ENCODE measurements around the gene SETDB1. TPM values are rescaled to one million over a fixed set of nuclear protein-coding genes. Genes with fewer than 3 reads are reported as not detected.

Gene SETDB1
- total RNA-seq, 4 donors from 2014 or later: 23.5 to 38.1 (median 32.8) TPM

DNA sequence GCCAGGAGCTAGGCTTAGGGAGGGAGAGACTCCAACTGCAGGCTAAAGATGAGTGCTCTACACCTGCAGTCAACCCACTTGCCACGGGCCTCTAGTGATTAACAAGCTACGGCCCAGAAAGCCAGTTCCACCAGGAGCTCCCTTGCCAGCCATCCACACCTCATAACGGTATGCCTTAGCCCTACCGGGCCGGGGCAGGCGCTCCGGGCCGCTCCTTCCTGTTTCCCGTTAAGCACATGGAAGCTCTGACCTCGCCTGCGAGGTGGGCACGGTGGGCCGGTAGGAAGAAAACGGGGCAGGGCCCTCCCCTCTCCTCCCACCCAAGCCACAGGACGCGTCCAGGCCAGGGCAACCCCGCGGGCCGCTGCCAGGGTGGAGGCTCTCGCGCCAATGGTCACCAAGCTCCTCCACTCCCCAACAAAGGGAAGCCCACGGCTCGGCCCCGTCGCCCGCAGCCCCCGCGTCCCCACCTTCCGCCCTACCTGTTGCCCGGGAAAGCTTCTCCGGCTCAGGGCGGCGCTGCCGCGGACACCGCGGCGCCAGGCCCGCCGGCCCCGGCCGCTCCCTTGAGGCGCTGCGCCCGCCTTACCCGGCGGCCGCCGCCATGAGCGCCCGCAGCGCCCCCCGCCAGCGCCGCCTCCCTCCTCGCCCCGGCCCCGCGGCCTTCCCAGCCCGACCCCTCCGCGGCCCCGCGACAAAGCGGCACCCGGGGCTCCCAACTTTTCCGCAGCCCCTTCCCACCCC lies 47.8 kb downstream of the SETDB1 start:
- peak overlapping the region; percentile 69 for H3K4me3 ChIP-seq (ENCODE audit: low read depth, poor library complexity, severe bottlenecking)
- DNase-seq (ENCODE audit: low spot score in 2 of 2): no peak
- intact Hi-C loops (cut with DNase I; ENCODE audit: low total_unique reads): no loop called here
- TF ChIP-seq, protein P1, sequence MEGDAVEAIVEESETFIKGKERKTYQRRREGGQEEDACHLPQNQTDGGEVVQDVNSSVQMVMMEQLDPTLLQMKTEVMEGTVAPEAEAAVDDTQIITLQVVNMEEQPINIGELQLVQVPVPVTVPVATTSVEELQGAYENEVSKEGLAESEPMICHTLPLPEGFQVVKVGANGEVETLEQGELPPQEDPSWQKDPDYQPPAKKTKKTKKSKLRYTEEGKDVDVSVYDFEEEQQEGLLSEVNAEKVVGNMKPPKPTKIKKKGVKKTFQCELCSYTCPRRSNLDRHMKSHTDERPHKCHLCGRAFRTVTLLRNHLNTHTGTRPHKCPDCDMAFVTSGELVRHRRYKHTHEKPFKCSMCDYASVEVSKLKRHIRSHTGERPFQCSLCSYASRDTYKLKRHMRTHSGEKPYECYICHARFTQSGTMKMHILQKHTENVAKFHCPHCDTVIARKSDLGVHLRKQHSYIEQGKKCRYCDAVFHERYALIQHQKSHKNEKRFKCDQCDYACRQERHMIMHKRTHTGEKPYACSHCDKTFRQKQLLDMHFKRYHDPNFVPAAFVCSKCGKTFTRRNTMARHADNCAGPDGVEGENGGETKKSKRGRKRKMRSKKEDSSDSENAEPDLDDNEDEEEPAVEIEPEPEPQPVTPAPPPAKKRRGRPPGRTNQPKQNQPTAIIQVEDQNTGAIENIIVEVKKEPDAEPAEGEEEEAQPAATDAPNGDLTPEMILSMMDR (IDR thresholded peaks at IDR 0.05): no peak
- no peak for TF ChIP-seq POLR2A (IDR thresholded peaks at IDR 0.05)
- 1% methylated on average over 21 to 50 of the region's 67 CpGs for WGBS, 2 donors

GRCh38 chr1:150974580-150975478 lies 48.7 kb downstream of the SETDB1 start, which contains the start of gene CERS2:
Gene CERS2 (minus strand): TSS chr1:150974835. CDS start chr1:150969090, 5,745 bp downstream.
- 23 to 47% methylated on average over 11 to 24 of the region's 106 CpGs for WGBS, 2 donors
- H3K4me3 ChIP-seq (ENCODE audit: low read depth, poor library complexity, severe bottlenecking): peak within 1 kb of the TSS; percentile 69
- intact Hi-C loops (cut with DNase I; ENCODE audit: low total_unique reads): no loop called here
- peak; percentile 55 to 96 for DNase-seq (ENCODE audit: low spot score in 2 of 2)
- TF ChIP-seq, protein P1 (IDR thresholded peaks at IDR 0.05): no peak
- TF ChIP-seq POLR2A (IDR thresholded peaks at IDR 0.05): no peak

- no peak for TF ChIP-seq POLR2A (IDR thresholded peaks at IDR 0.05)
- TF ChIP-seq, protein P1 (IDR thresholded peaks at IDR 0.05): no peak
- H3K4me3 ChIP-seq (ENCODE audit: low read depth, poor library complexity, severe bottlenecking): no peak overlapping the region
- WGBS, 2 donors: 93 to 97% methylated on average over 9 of the region's 9 CpGs
- DNase-seq (ENCODE audit: low spot score in 2 of 2): no peak
- intact Hi-C loops (cut with DNase I; ENCODE audit: low total_unique reads): no loop called here
Measured at GRCh38 chr1:150976401-150976821, 50.2 kb downstream of the SETDB1 start.

GRCh38 chr1:150976879-150977694 lies 50.9 kb downstream of the SETDB1 start:
- WGBS, 2 donors: 28 to 52% methylated on average over 11 of the region's 11 CpGs
- peak; percentile 86 to 97 for DNase-seq (ENCODE audit: low spot score in 2 of 2)

More at GRCh38 chr1:150976879-150977694, 50.9 kb downstream of the SETDB1 start:
- H3K4me3 ChIP-seq (ENCODE audit: low read depth, poor library complexity, severe bottlenecking): no peak overlapping the region
- no peak for TF ChIP-seq POLR2A (IDR thresholded peaks at IDR 0.05)
- TF ChIP-seq, protein P1 (IDR thresholded peaks at IDR 0.05): no peak
- intact Hi-C loops (cut with DNase I; ENCODE audit: low total_unique reads): no loop called here

Data from lower leg skin (tissue), 4 donors.